Glomerular endothelial cell (primary cell): ENCODE data around the gene DEDD2. TPM values are rescaled to one million over a fixed set of nuclear protein-coding genes. Genes with fewer than 3 reads are reported as not detected.

Experiments
- DNase-seq: peaks from one replicate; pipeline ENCODE4 v3.0.0-alpha.2; 2011; ENCODE audit warnings: low read depth, low spot score; ENCODE audit errors: extremely low read depth
- total RNA-seq: library from RNA; depleted of rRNA; stranded (reverse); fragments of >200 nt; gene quantifications from 2 replicates; pipeline ENCODE4 v1.2.3, GENCODE V29; 2015

The DEDD2 gene
- total RNA-seq, 1 donor from 2014 or later: 35.9 TPM

GRCh38 chr19:42175952-42176648 lies 41.4 kb downstream of the DEDD2 start:
- DNase-seq: no peak

- DNase-seq: no peak
Measured at GRCh38 chr19:42174958-42175734, 42.3 kb downstream of the DEDD2 start.

GRCh38 chr19:42174188-42174587 lies 43.3 kb downstream of the DEDD2 start:
- DNase-seq: no peak

GRCh38 chr19:42173695-42174094 lies 43.8 kb downstream of the DEDD2 start:
- DNase-seq: no peak

- no peak for DNase-seq
Measured at GRCh38 chr19:42172261-42172660, 45.2 kb downstream of the DEDD2 start.

- no peak for DNase-seq
Measured at GRCh38 chr19:42170715-42171114, 46.8 kb downstream of the DEDD2 start.

- DNase-seq: no peak
Measured at GRCh38 chr19:42169486-42170413, 47.7 kb downstream of the DEDD2 start.

- no peak for DNase-seq
Measured at GRCh38 chr19:42168206-42168605, 49.3 kb downstream of the DEDD2 start.

- no peak for DNase-seq
Measured at GRCh38 chr19:42166316-42166715, 51.2 kb downstream of the DEDD2 start.

- DNase-seq: no peak
Measured at GRCh38 chr19:42165146-42165545, 52.3 kb downstream of the DEDD2 start.

- DNase-seq: no peak
Measured at GRCh38 chr19:42161616-42162263, 55.7 kb downstream of the DEDD2 start.

GRCh38 chr19:42159942-42160341 lies 57.5 kb downstream of the DEDD2 start:
- no peak for DNase-seq

GRCh38 chr19:42158926-42159325 lies 58.6 kb downstream of the DEDD2 start:
- no peak for DNase-seq

- DNase-seq: no peak
Measured at GRCh38 chr19:42156571-42156970, 60.9 kb downstream of the DEDD2 start.

- DNase-seq: no peak
Measured at GRCh38 chr19:42155796-42156195, 61.7 kb downstream of the DEDD2 start.

GRCh38 chr19:42154471-42155323 lies 62.8 kb downstream of the DEDD2 start:
- DNase-seq: no peak

- no peak for DNase-seq
Measured at GRCh38 chr19:42153672-42154433, 63.6 kb downstream of the DEDD2 start.

GRCh38 chr19:42152910-42153671 lies 64.4 kb downstream of the DEDD2 start:
- DNase-seq: no peak
